Activated CD4-positive, alpha-beta T cell treated with anti-CD3 and anti-CD28 coated beads, Interleukin-2, amount 50 U/mL, for 16 hours (primary cell): Measurements from ENCODE around the gene RNF180.
"Not testable (repeated sequence)": the region's sequence is repeated elsewhere in the genome, so short reads cannot be mapped to it uniquely, and the experiment has no call there.

ENCODE experiments used
- DNase-seq: peaks from one replicate; pipeline ENCODE4 v3.0.0-alpha.2; 2020

Gene RNF180

DNA sequence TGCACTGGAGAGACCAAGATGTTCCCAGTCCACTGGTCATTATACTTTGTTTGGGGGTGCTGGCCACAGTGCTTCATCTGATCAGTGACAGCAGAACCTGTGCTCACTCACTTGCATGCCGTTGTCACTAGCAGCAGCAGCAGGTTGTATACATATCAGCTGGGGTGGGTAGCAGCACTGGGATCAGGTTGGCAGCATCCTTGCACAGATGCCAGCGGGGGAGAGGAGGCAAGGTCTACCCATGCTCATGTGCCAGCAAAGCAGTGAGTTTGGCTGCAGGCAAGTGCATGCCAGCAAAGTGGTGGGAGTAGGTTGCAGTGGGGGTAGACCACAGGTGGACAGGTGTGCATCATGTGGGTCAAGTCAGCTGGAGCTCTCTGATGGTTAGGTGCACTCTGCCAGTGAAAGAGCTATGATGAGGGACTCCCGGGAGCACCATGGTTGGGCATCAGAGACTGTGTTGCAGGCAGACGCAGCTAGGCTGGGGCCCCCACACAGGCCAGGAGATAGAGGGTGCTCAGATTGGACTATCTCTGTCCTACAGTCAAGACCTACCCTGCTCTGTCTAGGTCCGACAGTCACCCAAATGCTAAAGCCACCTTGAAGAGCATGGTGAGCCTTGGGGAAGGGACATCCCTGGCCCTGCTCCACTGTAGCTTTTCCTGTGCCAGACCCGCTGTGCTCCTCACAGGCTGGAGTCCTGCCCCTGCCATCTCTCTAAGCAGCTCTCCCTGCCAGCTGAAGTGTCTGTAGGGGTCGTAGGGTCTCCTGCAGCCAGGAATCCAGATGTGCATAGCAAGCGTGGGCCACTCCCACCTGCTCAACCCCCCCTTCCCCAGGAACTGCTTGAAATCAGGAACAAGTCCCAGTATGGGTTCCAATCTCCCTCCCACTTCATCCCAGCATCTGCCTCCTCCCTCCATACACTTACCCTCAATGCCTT is 119.8 kb downstream of the RNF180 start:
- DNase-seq, result no peak

DNA sequence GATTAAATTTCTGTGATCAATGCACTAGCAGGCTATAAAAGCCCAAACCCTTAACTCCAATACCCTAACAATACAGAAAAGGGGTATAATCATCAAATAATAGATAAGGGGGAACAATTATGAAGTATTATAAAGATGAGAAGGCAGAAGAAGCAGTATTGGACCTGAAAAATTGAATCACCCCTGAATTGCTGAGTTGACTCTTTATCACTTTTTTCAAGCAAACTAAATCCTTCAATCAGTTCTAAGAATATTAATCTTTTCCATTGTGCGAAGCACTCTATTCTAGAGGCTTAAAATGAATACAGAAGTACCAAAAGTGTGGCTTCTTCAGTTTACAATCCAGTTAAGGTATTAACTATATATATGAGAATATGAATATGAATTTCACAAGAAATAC is 120.7 kb downstream of the RNF180 start:
- no peak for DNase-seq

- not testable (repeated sequence) for DNase-seq
Observed at GRCh38 chr5:64288496-64288895, 122.9 kb downstream of the RNF180 start.

- DNase-seq, result no peak
Observed at GRCh38 chr5:64292611-64293215, 127.1 kb downstream of the RNF180 start.

GRCh38 chr5:64295101-64295500 is 129.5 kb downstream of the RNF180 start:
- no peak for DNase-seq

DNA sequence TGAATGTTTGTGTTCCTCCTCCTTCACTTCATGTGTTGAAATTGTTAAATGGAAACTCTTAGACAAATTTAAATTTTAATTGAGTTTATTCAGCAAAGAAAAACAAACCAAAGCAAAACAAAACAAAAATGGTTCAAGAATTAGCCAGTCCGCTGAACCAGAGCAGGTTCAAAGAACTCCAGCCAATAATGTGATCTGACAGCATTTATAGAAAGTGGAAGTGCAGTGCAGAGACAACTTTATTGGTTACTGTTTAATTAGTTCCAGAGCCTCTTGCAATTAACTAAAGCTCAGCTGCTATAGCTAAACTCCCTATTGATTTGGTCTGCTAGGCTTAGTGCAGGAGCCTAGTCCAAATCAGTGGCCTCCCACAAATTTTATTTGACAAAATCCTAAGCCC is 132.9 kb downstream of the RNF180 start:
- DNase-seq, result no peak

DNA sequence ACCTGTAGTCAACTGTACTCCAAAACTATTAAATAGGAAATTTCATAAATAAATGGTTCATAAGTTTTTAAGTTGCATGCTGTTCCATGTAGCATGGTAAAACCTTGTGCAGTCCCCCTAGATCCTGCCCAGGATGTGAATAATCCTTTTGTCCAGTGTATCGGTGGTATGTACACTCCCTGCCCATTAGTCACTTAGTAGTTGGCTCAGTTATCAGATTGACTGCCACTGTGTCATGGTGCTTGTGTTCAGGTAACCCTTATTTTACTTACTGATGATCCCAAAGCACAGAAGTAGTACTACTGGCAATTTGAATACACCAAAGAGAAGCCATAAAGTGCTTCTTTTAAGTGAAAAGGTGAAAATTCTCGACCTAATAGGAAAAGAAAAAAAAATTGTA is 134.2 kb downstream of the RNF180 start:
- DNase-seq, result no peak

DNA sequence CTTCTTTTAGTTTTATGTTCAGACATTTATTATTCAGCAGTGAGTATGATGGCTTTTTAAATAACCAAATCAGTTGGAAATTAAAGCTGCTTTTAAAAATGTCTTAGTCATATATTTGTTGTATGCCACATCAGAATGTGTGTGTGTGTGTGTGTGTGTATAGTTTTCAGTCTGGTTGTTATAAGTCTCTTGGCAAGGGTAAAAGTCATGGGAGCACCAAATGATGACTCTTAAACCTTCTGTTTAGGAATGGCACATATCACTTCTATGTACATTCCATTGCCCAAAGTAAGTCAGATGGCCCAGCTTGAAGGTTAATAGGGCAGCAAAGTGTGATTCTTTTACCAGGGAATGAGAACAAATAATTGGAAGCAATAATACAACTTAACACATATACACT is 135.9 kb downstream of the RNF180 start:
- no peak for DNase-seq

- DNase-seq, result no peak
Observed at GRCh38 chr5:64308135-64308534, 142.5 kb downstream of the RNF180 start.

GRCh38 chr5:64312491-64312890 is 146.8 kb downstream of the RNF180 start:
- DNase-seq, result no peak

GRCh38 chr5:64315778-64316177 is 150.1 kb downstream of the RNF180 start:
- no peak for DNase-seq

DNA sequence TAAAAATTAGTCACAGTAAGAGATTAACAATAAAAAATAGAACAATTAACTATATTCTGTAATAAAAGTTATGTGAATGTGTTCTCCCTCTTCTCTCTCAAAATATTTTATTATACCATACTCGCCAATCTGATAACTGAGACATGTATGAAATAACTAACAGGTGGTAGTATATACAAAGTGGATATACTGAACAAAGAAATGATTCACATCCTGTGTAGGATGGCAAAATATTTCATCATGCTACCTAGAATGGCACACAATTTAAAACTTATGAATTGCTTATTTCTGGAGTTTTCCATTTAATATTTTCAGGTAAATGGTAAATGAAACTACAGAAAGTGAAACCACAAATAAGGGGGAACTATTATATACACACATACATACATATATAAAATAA is 152.5 kb downstream of the RNF180 start:
- no peak for DNase-seq

- no peak for DNase-seq
Observed at GRCh38 chr5:64323591-64323990, 157.9 kb downstream of the RNF180 start.

DNA sequence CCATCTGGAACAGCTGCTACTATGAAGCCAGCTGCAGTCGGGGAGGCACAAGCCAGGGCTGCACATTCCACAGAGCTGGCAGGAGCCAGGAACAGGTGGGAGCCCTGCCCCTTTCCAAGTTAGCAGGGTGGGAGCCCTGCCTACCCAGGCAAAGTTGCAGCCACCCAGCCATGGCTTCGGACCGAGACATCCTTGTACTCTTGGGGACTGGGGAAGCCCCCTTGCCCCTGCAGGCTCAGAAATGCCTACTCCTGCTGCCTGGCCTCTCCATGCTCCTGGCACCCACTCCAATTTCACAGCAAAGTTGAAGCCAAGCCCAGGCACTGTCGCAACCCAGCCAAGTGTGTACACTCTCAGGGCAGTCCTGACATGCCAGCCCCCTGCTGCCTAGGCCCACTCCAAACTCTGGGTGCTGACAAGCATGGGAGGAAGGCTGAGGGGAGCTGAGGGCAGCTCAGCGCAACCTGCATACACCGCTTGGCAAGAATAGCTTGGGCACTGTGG is 165.1 kb downstream of the RNF180 start:
- no peak for DNase-seq

DNA sequence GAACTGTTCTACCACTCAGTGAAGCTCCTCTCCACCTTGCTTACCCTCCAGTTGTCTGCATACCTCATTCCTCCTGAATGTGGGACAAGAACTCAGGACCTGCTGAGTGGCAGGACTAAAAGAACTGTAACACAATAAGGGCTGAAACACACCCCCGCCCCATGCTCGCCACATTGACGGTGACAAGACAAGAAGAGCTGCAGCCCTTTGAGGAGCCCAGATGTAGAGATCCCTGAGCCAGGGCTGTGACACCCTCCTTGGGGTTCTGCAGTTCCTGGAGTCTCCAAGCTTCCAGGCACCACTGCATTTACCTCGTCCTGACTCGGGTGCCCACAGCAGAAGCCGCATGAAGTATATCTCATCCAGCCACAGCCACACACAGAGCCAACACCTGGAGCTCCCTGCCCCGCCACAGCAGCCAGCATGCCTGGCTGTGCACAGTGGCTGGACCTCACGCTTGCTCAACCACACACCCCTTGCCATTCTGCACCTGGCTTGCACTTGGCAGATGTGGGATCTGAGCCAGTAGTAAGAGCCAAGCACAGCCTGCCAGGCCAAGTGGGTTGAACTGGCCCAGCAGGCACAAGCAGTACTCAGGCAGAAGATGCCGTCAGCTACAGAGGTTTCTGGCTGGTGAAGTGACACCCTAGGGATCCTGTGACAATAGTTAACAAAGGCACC is 166.1 kb downstream of the RNF180 start:
- no peak for DNase-seq

GRCh38 chr5:64333886-64334285 is 168.2 kb downstream of the RNF180 start:
- DNase-seq, result no peak

DNA sequence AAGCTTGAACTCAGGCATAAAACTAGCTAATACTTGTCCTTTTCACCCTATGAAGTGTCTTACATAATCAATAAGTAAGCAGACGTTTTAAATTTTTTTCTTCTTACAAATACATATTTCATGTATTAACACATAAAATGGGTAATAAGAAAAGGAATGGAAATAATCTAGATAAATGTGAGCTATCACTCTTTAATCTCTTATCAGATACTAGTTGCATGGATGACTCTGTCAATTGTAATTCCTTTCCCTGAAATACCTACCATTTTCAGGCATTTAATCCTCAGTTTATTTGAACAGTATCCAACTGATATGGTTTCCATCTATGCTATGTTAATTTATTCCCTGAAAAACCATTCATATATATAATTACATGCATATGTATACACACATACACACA is 174.1 kb downstream of the RNF180 start:
- DNase-seq, result no peak

- DNase-seq, result no peak
Observed at GRCh38 chr5:64340293-64340692, 174.7 kb downstream of the RNF180 start.

- no peak for DNase-seq
Observed at GRCh38 chr5:64341340-64341739, 175.7 kb downstream of the RNF180 start.

DNA sequence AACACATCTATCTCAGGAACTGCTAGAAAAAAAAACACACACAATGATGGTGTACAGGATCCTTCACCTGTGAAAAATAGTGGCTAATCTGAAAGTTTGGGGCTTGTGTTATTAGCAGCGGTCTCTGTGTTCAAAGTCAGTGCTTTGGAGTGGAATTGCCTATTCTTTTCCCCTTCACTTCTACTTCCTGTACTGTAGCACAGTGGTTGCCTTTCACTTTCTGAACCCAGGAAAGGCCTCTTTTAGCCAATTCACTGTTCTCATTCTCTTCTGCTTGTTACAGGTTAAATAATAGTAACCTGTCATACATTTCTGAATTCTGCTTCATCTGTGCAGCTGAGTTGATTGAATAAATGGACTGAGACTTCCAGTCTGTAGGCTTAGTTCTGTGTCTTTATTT is 178.9 kb downstream of the RNF180 start:
- no peak for DNase-seq

DNA sequence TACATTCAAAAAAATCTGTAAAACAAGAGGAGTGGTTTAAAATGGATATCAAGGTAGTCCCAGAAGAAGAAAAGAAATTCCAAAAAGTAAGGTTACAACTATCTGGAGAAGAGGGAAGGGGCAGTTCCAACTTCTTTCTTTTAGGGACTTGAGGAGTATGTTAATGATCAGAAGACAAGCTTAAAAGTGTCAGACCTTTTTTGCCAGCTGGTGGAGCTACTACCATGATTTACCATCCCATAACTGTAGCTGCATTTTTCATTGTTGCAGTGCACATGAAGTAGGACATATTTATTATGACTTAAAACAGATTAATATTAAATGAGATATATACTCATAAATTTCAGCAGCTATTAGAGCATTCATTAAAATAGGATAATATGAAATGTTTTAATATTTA is 181.7 kb downstream of the RNF180 start:
- no peak for DNase-seq

DNA sequence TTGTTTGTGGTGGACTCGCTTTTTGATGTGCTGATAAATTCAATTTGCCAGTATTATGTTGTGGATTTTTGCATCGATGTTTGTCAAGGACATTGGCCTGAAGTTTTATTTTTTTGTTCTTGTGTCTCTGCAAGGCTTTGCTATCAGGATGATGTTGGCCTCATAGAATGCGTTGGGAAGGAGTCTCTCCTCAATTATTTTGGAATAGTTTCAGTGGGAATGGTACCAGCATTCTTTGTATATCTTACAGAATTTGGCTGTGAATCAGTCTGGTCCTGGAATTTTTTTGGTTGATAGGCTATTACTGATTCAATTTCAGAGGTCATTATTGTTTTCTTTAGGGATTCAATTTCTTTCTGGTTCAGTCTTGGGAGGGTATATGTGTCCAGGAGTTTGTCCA is 198.8 kb downstream of the RNF180 start:
- no peak for DNase-seq

DNA sequence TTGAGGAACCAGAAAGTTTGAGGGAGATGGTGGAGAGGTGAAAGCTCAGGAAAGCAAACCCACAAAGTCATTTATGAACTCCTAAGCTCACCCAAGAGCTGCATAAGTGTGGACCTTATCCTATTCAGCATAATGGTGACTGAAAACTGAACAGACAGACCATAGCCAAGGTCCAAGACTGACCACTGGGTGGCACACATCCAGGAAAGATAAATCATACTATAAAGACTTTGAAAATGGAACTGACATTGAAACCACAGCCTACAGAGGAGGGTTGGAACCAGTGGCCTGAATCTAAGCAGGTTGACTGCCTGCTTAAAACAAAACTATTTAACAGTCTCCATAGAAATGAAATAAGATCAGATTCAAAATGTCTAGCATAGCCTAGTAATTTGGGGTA is 219.1 kb downstream of the RNF180 start:
- peak; percentile 8 for DNase-seq

- DNase-seq, result no peak
Observed at GRCh38 chr5:64397552-64397951, 231.9 kb downstream of the RNF180 start.
